Mesendoderm (in vitro differentiated cells): ENCODE measurements around the gene ELF2.
A peak's percentile ranks its signal among the peaks of the same experiment; 100 is the strongest.

Source experiments
- DNase-seq: peaks from one replicate; pipeline ENCODE4 v3.0.0; 2013
- H2AK5ac ChIP-seq: 2 replicates; pipeline ENCODE4 v1.6.1; 2013; ENCODE audit warnings: low read length, inconsistent platforms
- H2BK120ac ChIP-seq: 2 replicates; pipeline ENCODE4 v1.6.1; 2013; ENCODE audit warnings: low read depth, mild to moderate bottlenecking, low read length, moderate library complexity, mixed read lengths
- H2BK15ac ChIP-seq: replicated peaks from 2 replicates; pipeline ENCODE4 v1.6.1; 2013; ENCODE audit warnings: low read depth, mild to moderate bottlenecking, moderate library complexity
- H2BK5ac ChIP-seq: 2 replicates; pipeline ENCODE4 v1.6.1; 2013; ENCODE audit warnings: low read length, inconsistent platforms
- H3K18ac ChIP-seq: 2 replicates; pipeline ENCODE4 v1.6.1; 2013; ENCODE audit warnings: mild to moderate bottlenecking, low read length, mixed read lengths
- H3K23ac ChIP-seq: one replicate; pipeline ENCODE4 v1.6.1; 2013; ENCODE audit warnings: low read length
- H3K27ac ChIP-seq: 2 replicates; pipeline ENCODE4 v1.5.1; 2013; ENCODE audit warnings: low read depth, mild to moderate bottlenecking, inconsistent platforms, low read length, moderate library complexity
- H3K27me3 ChIP-seq: 2 replicates; pipeline ENCODE4 v1.6.1; 2013; ENCODE audit warnings: low read length, control low read depth, mild to moderate bottlenecking, inconsistent platforms; ENCODE audit not compliant: insufficient read depth, poor library complexity
- H3K36me3 ChIP-seq: 2 replicates; pipeline ENCODE4 v1.6.1; 2013; ENCODE audit warnings: low read length, inconsistent platforms; ENCODE audit not compliant: control insufficient read depth, insufficient read depth
- H3K4ac ChIP-seq: one replicate; pipeline ENCODE4 v1.6.1; 2013; ENCODE audit warnings: low read depth, mild to moderate bottlenecking, low read length, moderate library complexity
- H3K4me1 ChIP-seq: 2 replicates; pipeline ENCODE4 v1.6.1; 2013; ENCODE audit warnings: low read depth, low read length, inconsistent platforms; ENCODE audit not compliant: control insufficient read depth
- H3K4me2 ChIP-seq: 2 replicates; pipeline ENCODE4 v1.6.1; 2013; ENCODE audit warnings: low read length
- H3K4me3 ChIP-seq: 2 replicates; pipeline ENCODE4 v1.5.1; 2013; ENCODE audit warnings: mild to moderate bottlenecking, low read length
- H3K56ac ChIP-seq: one replicate; pipeline ENCODE4 v1.6.1; 2013; ENCODE audit warnings: low read length
- H3K79me1 ChIP-seq: 2 replicates; pipeline ENCODE4 v1.6.1; 2013; ENCODE audit warnings: low read length, inconsistent platforms
- H3K79me2 ChIP-seq: 2 replicates; pipeline ENCODE4 v1.6.1; 2013; ENCODE audit warnings: mild to moderate bottlenecking, low read length; ENCODE audit not compliant: control insufficient read depth, insufficient read depth
- H3K9ac ChIP-seq: 2 replicates; pipeline ENCODE4 v1.6.1; 2013; ENCODE audit warnings: low read length, inconsistent platforms
- H4K5ac ChIP-seq: one replicate; pipeline ENCODE4 v1.6.1; 2013; ENCODE audit warnings: low read length
- H4K8ac ChIP-seq: one replicate; pipeline ENCODE4 v1.6.1; 2013; ENCODE audit warnings: low read depth, mild to moderate bottlenecking, control low read depth, low read length, moderate library complexity
- WGBS: extraction: QIAGEN DNeasy Blood & Tissue Kit; methylation state at CpG from one replicate; pipeline ENCODE4 v1.1.7; 2013; ENCODE audit warnings: low lambda C conversion rate, missing lambda C conversion rate; ENCODE audit not compliant: insufficient coverage; ENCODE audit errors: extremely low coverage; 5-methylcytosine and 5-hydroxymethylcytosine counted together

ELF2 gene

DNA sequence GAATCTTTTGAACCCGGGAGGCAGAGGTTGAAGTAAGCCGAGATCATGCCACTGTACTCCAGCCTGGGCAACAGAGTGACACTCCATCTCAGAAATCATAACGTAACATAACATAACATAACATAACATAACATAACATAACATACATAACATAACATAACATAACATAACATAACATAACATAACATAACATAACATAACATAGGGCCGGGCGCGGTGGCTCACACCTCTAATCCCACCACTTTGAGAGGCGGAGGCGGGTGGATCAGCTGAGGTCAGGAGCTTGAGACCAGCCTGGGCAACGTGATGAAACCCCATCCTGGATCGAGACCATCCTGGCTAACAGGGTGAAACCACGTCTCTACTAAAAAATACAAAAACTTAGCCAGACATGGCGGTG lies 84.7 kb downstream of the ELF2 start:
- Histone ChIP-seq H3K56ac (no peak overlapping the region), H2BK15ac (no peak overlapping the region), H3K79me2 (peaks cover 1% of the 10 kb centered on the region), H2BK120ac (no peak overlapping the region), H3K18ac (no peak overlapping the region), H3K23ac (no peak overlapping the region), H3K4ac (no peak overlapping the region), H3K79me1 (peaks cover 4% of the 10 kb centered on the region), H3K4me3 (no peak overlapping the region), H3K27me3 (no peaks in the 10 kb centered on the region), H4K5ac (no peak overlapping the region), H3K4me1 (no peaks in the 10 kb centered on the region), H3K4me2 (no peak overlapping the region), H4K8ac (no peak overlapping the region), H3K36me3 (no peaks in the 10 kb centered on the region), H2AK5ac (no peak overlapping the region), H3K27ac (no peak overlapping the region), H3K9ac (no peak overlapping the region), H2BK5ac (no peak overlapping the region)
- DNase-seq = no peak
- WGBS = no CpG with 5 or more reads among the region's 12 CpGs

DNA sequence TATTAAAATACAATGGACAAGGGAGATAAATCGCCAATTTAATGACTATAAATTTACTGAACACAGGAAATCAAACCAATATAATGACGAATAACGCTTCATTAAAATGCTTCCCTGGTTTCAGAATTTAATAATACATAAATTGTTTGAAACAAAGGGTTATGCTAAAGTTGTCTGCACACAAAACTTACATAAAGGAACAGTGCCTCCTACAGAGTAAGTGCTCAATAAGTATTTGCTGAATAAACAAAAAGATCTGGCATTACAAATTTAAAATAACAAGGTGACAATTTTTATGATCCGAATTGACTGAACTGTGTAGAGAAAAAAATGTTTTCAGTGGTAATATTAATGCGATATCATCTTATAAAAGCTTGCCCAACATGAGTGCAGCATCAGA lies 91.9 kb downstream of the ELF2 start:
- no CpG with 5 or more reads among the region's 5 CpGs for WGBS
- Histone ChIP-seq H3K79me2 (peaks cover 19% of the 10 kb centered on the region), H3K4me3 (no peak overlapping the region), H3K56ac (no peak overlapping the region), H2BK5ac (no peak overlapping the region), H3K36me3 (no peaks in the 10 kb centered on the region), H2AK5ac (no peak overlapping the region), H2BK120ac (no peak overlapping the region), H4K8ac (no peak overlapping the region), H3K23ac (no peak overlapping the region), H3K9ac (no peak overlapping the region), H3K4ac (no peak overlapping the region), H2BK15ac (no peak overlapping the region), H3K27ac (no peak overlapping the region), H3K4me2 (no peak overlapping the region), H3K27me3 (no peaks in the 10 kb centered on the region), H4K5ac (no peak overlapping the region), H3K18ac (no peak overlapping the region), H3K79me1 (peaks cover 5% of the 10 kb centered on the region), H3K4me1 (no peaks in the 10 kb centered on the region)
- no peak for DNase-seq

DNA sequence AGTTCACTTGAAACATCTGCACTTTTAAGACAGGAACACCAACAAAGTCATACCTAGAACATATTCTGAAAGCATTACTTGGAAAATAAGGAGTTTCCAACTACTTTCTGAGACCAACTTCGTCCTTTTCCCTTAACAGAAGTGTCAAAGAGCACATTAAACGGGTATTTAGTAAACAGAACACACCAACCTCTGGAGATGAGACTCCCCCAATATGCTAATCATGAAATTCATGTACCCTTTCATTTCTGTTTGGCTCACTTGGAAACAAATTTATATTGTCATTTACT lies 92.3 kb downstream of the ELF2 start:
- H2BK120ac ChIP-seq = no peak overlapping the region
- peak overlapping the region; percentile 34 for H3K4me2 ChIP-seq
- H3K79me1 ChIP-seq = peaks cover 3% of the 10 kb centered on the region
- peaks cover 19% of the 10 kb centered on the region for H3K79me2 ChIP-seq
- no peaks in the 10 kb centered on the region for H3K36me3 ChIP-seq
- no peak overlapping the region for H2AK5ac ChIP-seq
- H3K23ac ChIP-seq = no peak overlapping the region
- peak overlapping the region; percentile 50 for H3K9ac ChIP-seq
- no peak overlapping the region for H3K4ac ChIP-seq
- no peak overlapping the region for H2BK5ac ChIP-seq
- peak overlapping the region; percentile 99 for H3K27ac ChIP-seq
- peak overlapping the region; percentile 34 for H3K4me3 ChIP-seq
- peak overlapping the region; percentile 59 for H3K56ac ChIP-seq
- no peaks in the 10 kb centered on the region for H3K4me1 ChIP-seq
- peak overlapping the region; percentile 56 for H4K8ac ChIP-seq
- H3K27me3 ChIP-seq = no peaks in the 10 kb centered on the region
- H3K18ac ChIP-seq = no peak overlapping the region
- no peak overlapping the region for H2BK15ac ChIP-seq
- DNase-seq = no peak
- WGBS = no CpG with 5 or more reads among the region's 2 CpGs
- H4K5ac ChIP-seq = no peak overlapping the region

DNA sequence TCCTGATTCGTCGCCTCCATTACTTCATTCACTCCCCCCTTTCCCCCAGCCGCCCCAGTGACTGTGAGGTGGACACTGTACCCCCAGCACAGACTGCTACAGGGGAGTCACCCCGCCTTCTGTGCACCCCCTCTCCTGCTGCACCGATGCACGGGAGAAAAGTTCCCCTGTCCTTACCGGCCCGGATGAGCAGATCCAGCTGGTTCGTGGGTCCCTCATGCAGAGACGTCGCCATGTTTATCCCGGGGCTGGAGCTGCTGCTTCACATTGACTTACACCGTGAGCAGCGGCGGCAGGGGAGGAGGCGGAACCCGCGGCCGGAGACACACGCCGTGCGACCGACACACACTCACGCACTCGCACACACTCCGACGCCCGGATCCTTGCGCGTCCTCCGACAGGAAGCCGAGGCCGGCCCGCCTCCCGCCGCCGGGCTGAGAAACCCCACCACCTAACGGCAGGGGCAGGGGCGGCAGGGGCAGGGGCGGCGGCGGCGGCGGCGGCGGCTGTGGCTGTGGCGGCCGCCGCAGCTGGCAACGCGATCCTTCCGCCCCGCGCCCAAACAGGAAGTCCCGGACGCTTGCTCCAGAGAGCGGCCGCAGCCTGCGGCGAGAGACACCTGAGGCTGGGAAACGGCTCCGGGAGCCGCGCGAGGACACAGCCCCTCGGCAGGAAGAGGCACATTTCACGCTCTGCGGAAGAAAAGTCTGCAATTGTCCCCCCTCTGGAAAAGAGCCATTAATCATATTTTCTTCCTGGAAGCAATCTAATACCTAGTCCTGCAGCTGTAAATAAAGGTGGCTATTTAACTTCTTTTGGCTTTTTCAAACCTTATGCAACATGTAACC lies 92.8 kb downstream of the ELF2 start:
- peak overlapping the region; percentile 99 for H3K27ac ChIP-seq
- H3K56ac ChIP-seq = peak overlapping the region; percentile 99
- H2AK5ac ChIP-seq = no peak overlapping the region
- H4K8ac ChIP-seq = peak overlapping the region; percentile 65
- peaks cover 3% of the 10 kb centered on the region for H3K79me1 ChIP-seq
- H2BK5ac ChIP-seq = peak overlapping the region; percentile 90
- H3K4me3 ChIP-seq = peak overlapping the region; percentile 98
- WGBS = no CpG with 5 or more reads among the region's 68 CpGs
- peak overlapping the region; percentile 96 for H3K9ac ChIP-seq
- H4K5ac ChIP-seq = no peak overlapping the region
- peak; percentile 96 for DNase-seq
- peaks cover 22% of the 10 kb centered on the region for H3K79me2 ChIP-seq
- peak overlapping the region; percentile 68 for H3K18ac ChIP-seq
- H3K4me2 ChIP-seq = peak overlapping the region; percentile 94
- no peaks in the 10 kb centered on the region for H3K4me1 ChIP-seq
- H3K23ac ChIP-seq = peak overlapping the region; percentile 84
- no peak overlapping the region for H3K4ac ChIP-seq
- H2BK15ac ChIP-seq = no peak overlapping the region
- H2BK120ac ChIP-seq = no peak overlapping the region
- H3K27me3 ChIP-seq = no peaks in the 10 kb centered on the region
- no peaks in the 10 kb centered on the region for H3K36me3 ChIP-seq

DNA sequence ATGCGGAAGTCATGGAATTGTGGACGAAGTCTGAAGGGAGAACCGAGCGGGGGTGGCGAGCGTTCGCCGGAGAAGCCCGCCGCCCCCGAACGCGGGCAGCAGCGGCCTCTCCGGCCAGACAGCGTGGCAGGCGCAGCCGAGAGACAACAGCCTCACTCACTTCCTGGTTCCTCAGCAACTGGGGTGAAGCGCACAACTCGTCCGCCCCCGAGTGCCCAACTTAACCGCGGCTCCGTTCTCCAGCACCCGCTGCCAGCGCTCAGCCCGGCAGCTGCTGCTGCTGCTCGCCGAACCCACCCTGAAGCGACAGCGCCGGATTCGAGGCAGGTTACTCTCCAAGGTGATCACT lies 93.4 kb downstream of the ELF2 start:
- H2BK15ac ChIP-seq = no peak overlapping the region
- H3K79me2 ChIP-seq = peaks cover 25% of the 10 kb centered on the region
- H3K4me3 ChIP-seq = peak overlapping the region; percentile 98
- peak overlapping the region; percentile 42 for H2BK5ac ChIP-seq
- H3K23ac ChIP-seq = peak overlapping the region; percentile 94
- H3K9ac ChIP-seq = peak overlapping the region; percentile 96
- peaks cover 3% of the 10 kb centered on the region for H3K79me1 ChIP-seq
- peak overlapping the region; percentile 68 for H3K18ac ChIP-seq
- H4K8ac ChIP-seq = peak overlapping the region; percentile 65
- no CpG with 5 or more reads among the region's 34 CpGs for WGBS
- H3K27ac ChIP-seq = peak overlapping the region; percentile 99
- H2BK120ac ChIP-seq = no peak overlapping the region
- H2AK5ac ChIP-seq = no peak overlapping the region
- peak overlapping the region; percentile 72 for H3K4ac ChIP-seq
- H3K4me1 ChIP-seq = no peaks in the 10 kb centered on the region
- peak; percentile 78 for DNase-seq
- peak overlapping the region; percentile 99 for H3K56ac ChIP-seq
- H3K36me3 ChIP-seq = no peaks in the 10 kb centered on the region
- peak overlapping the region; percentile 74 for H4K5ac ChIP-seq
- peak overlapping the region; percentile 94 for H3K4me2 ChIP-seq
- H3K27me3 ChIP-seq = no peaks in the 10 kb centered on the region
